GM12801 (cell line): ENCODE measurements around the gene TAF7L.

Experiments used
- TF ChIP-seq, protein P1 (sequence below): IDR thresholded peaks from one replicate; pipeline ENCODE4 v1.5.1; 2011; ENCODE audit warnings: control low read depth; ENCODE audit not compliant: insufficient read length; ENCODE audit errors: extremely low read depth

Gene TAF7L

DNA sequence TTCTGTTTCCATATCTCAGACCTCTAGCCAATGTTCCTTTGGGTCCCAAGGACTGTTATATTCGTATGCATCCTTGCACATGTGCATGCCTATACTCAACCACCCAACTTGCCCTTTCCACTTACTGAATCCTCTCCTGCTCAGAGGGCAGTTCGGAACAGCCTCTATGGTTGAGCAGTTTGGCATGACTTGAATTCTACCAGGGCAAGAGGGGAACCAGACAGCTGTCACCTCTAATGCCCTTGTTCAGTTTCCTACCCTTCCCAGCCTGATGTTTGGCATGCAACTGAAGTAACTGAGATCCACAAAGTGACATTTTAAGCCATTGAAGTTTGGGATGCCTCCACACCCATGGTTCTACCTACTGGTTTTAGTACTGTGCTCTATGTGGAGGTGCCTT, 54.1 kb downstream of the TAF7L start:
- TF ChIP-seq, protein P1, sequence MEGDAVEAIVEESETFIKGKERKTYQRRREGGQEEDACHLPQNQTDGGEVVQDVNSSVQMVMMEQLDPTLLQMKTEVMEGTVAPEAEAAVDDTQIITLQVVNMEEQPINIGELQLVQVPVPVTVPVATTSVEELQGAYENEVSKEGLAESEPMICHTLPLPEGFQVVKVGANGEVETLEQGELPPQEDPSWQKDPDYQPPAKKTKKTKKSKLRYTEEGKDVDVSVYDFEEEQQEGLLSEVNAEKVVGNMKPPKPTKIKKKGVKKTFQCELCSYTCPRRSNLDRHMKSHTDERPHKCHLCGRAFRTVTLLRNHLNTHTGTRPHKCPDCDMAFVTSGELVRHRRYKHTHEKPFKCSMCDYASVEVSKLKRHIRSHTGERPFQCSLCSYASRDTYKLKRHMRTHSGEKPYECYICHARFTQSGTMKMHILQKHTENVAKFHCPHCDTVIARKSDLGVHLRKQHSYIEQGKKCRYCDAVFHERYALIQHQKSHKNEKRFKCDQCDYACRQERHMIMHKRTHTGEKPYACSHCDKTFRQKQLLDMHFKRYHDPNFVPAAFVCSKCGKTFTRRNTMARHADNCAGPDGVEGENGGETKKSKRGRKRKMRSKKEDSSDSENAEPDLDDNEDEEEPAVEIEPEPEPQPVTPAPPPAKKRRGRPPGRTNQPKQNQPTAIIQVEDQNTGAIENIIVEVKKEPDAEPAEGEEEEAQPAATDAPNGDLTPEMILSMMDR, result no peak

DNA sequence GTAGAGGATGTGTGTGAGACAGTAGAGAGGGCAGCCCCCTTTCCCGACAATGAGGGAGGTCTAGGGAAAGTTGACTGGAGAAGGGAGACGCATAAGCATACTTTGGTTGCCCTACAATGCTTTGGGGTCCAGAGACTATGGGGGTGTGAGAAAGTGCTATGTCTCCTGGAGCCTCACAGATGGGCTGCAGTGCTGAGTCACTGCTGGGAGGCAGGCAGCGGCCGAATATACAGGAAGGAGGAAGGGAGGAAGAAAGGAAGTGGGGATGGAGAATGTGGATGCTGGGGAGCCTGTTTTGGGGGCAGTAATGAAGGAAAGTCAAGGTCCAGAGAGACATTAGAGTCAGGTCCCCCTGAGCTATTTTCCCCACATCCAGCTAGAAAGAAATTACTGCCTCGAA, 58.8 kb downstream of the TAF7L start:
- TF ChIP-seq, protein P1, result no peak

DNA sequence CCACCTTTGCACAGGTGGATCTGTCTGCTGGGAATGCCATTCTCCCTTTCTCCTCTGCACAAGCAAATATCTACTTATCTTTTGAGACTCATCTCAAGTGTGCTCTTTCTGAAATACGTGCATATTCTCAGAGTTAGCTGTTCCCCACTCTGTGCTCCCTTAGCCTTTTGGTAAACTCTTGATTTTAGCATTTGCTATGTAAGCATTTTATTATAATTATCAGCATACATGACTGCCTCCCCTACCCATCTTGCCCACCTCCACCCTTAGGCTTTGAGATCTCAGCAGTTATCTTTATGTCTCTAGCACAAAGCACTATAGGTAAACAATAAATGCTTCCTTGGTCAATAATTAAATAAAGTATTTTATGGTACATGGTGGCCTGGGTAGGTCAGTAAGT, 60.1 kb downstream of the TAF7L start:
- TF ChIP-seq, protein P1, result no peak

DNA sequence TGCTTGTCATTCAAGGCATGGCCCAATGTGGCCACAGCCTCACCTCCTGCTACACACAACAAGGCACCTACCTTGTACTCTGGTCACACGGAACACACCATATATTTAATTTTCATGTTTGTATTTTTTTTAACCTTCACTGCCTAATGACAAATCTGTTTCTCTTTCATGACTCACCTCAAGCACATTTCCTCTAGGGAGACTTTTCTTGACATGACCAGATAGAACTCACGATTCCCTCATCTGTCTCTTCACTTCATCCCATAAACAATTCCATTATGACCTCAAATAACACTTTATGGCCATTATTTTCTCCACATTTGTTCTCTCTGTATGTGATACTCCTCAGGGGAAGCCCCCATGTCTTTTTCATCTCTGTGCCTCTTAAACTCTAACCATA, 60.5 kb downstream of the TAF7L start:
- TF ChIP-seq, protein P1, result no peak

DNA sequence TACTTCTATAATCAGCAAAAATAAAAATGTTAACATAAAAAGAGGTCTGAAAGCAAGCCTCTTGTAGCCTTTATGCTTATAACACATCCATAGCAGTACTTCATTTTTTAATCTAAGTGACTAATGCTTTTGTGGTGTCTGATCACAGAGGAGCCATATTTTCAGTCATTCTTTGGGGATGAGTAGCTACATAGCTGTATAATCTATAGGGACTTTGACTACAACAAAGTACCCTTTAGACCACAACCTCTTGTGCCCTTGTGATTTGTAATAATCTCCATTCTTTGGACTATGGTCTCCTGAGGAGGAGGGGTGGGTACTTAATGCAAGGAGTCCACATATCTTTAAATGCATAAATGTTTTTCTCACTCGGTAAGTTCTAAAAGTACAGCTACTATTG, 62.0 kb downstream of the TAF7L start:
- TF ChIP-seq, protein P1, result no peak

DNA sequence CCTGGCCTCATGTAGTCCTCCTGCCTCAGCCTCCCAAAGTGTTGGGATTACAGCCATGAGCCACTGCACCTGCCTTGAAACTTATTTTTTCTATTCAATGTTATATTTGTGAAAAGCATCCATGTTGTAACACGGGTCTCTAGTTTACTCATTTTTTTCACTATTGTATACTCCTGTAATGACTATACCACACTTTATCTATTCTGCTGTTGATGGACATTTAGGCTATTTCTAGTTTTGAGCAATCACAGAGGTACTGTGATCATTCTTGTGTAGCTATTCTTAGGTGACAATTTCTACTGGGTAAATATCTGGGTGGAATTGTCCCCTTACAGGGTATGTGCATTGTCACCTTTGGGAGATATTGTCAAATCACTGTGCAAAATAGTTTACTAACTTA, 67.9 kb downstream of the TAF7L start:
- TF ChIP-seq, protein P1, result no peak

DNA sequence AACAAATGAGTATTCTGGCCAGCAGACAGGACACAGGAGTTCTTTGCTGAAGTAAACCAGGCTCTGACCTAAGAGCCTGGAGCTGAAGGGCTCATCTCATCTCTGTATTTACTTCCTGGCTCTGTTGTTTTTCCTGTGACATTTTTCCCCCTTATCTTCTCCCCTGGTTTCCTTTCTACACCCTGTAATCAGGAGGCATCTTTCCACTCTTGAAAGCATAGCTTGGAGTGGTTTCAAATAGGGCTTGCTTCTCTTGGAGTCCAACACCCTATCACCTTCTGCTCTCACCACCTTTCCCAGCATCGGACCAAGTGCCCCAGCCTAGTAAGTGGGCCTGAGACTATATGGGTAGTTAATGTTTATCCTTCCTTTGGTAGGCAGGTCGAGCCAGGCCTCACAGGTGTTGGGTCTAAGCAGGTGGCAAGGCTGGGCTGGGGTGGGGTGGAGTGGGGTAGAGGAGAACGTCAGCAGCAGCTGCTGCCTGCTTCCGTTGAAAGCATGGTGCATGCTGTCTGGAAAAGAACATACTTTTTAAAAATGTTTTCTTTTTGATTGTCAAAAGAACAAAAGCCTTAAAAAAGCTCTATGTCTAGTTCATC, 70.4 kb downstream of the TAF7L start:
- TF ChIP-seq, protein P1, result no peak
